ENCODE results near the gene TOPAZ1. TPM values are rescaled to one million over a fixed set of nuclear protein-coding genes. Genes with fewer than 3 reads are reported as not detected.

The TOPAZ1 gene
- polyA plus RNA-seq, 1 donor from 2014 or later = not detected

GRCh38 chr3:44321335-44321734 lies 79.6 kb downstream of the TOPAZ1 start:
- no peak overlapping the region for H2AFZ ChIP-seq (ENCODE audit: low read depth, low read length)
- H4K20me1 ChIP-seq (ENCODE audit: insufficient read depth) = no peaks in the 10 kb centered on the region
- no peaks in the 10 kb centered on the region for H3K36me3 ChIP-seq (ENCODE audit: insufficient read depth, low read length)
- no peaks in the 10 kb centered on the region for H3K9me2 ChIP-seq (ENCODE audit: insufficient read depth, low read length)
- H3K4me3 ChIP-seq (ENCODE audit: low read length) = no peak overlapping the region
- H3K4me2 ChIP-seq (ENCODE audit: low read length) = no peak overlapping the region
- no peaks in the 10 kb centered on the region for H3F3A ChIP-seq (ENCODE audit: insufficient read depth, low read length, poor library complexity, severe bottlenecking)
- no peak overlapping the region for H3K9ac ChIP-seq (ENCODE audit: low read length)
- H3K79me2 ChIP-seq (replicated peaks; ENCODE audit: insufficient read depth, low read length) = no peaks in the 10 kb centered on the region
- TF ChIP-seq EP300 (conservative IDR thresholded peaks at IDR 0.05; ENCODE audit: poor library complexity, severe bottlenecking) (no peak), POLR2AphosphoS5 (IDR thresholded peaks at IDR 0.05) (no peak), CTCF (IDR thresholded peaks at IDR 0.05; ENCODE audit: poor library complexity, severe bottlenecking) (no peak)
- H3K27ac ChIP-seq (ENCODE audit: low read length) = no peak overlapping the region
- H3K9me3 ChIP-seq (ENCODE audit: low read length) = no peaks in the 10 kb centered on the region
- H3K27me3 ChIP-seq (ENCODE audit: insufficient read depth, low read depth, low read length) = no peaks in the 10 kb centered on the region

GRCh38 chr3:44323341-44323955 lies 81.8 kb downstream of the TOPAZ1 start:
- H3F3A ChIP-seq (ENCODE audit: insufficient read depth, low read length, poor library complexity, severe bottlenecking) = no peaks in the 10 kb centered on the region
- H4K20me1 ChIP-seq (ENCODE audit: insufficient read depth) = no peaks in the 10 kb centered on the region
- no peaks in the 10 kb centered on the region for H3K79me2 ChIP-seq (replicated peaks; ENCODE audit: insufficient read depth, low read length)
- H2AFZ ChIP-seq (ENCODE audit: low read depth, low read length) = no peak overlapping the region
- no peak overlapping the region for H3K4me2 ChIP-seq (ENCODE audit: low read length)
- H3K36me3 ChIP-seq (ENCODE audit: insufficient read depth, low read length) = no peaks in the 10 kb centered on the region
- TF ChIP-seq POLR2AphosphoS5 (IDR thresholded peaks at IDR 0.05) (no peak), EZH2 (IDR thresholded peaks at IDR 0.05; ENCODE audit: borderline replicate concordance, insufficient read depth, low read length, poor library complexity, severe bottlenecking) (no peak), RAD21 (conservative IDR thresholded peaks at IDR 0.05) (peak; percentile 79), CTCF (IDR thresholded peaks at IDR 0.05; ENCODE audit: poor library complexity, severe bottlenecking) (peak; percentile 86), EP300 (conservative IDR thresholded peaks at IDR 0.05; ENCODE audit: poor library complexity, severe bottlenecking) (no peak), TAF1 (IDR thresholded peaks at IDR 0.05; ENCODE audit: low read depth) (no peak), REST (IDR thresholded peaks at IDR 0.05; ENCODE audit: borderline replicate concordance) (no peak), MXI1 (conservative IDR thresholded peaks at IDR 0.05; ENCODE audit: poor library complexity, severe bottlenecking) (no peak), SMC3 (conservative IDR thresholded peaks at IDR 0.05; ENCODE audit: poor library complexity) (peak; percentile 79)
- H3K4me3 ChIP-seq (ENCODE audit: low read length) = no peak overlapping the region
- no peaks in the 10 kb centered on the region for H3K9me2 ChIP-seq (ENCODE audit: insufficient read depth, low read length)
- H3K9ac ChIP-seq (ENCODE audit: low read length) = no peak overlapping the region
- H3K9me3 ChIP-seq (ENCODE audit: low read length) = no peaks in the 10 kb centered on the region
- no peaks in the 10 kb centered on the region for H3K27me3 ChIP-seq (ENCODE audit: insufficient read depth, low read depth, low read length)
- no peak overlapping the region for H3K27ac ChIP-seq (ENCODE audit: low read length)
